ENCODE measurements around the gene ERBB4.

The ERBB4 gene

DNA sequence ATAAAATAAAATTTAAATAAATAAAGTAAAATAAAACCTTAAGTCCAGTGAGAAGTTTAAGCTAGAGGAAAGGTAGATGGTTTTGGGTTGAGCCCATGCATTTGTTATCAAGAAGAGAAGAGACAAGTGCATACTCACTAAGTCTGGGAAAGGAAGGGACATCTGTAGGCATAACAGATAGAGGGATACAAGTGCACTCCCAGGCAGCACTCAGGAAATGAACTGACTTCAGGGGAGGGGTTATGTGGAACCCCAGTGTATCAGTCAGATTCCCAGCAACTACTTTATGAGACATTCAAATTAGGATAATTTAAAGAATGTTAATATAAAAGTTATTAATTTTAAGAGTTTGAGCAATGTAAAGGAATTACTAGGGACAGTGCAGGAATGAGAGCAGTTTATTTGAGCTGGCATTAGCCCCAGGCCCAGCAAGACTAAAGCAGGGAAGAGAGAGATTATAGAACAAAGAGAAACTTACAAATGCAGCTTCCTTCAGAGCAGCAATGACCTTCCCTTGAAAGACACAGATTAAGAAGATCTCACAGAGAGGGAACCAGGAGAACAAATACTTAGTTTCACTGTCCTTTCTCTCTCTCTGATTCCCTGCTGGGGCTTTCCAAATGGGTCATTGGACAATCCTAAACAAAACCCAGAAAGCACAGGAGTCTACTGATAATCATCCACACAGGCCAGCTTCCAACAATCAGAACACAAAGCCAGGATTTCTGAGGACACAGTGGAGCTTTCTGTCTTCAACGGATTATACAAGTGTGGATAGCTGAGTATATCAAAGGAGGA lies 109.7 kb downstream of the ERBB4 start:
- DNase-seq (ENCODE audit: low read depth) = no peak

DNA sequence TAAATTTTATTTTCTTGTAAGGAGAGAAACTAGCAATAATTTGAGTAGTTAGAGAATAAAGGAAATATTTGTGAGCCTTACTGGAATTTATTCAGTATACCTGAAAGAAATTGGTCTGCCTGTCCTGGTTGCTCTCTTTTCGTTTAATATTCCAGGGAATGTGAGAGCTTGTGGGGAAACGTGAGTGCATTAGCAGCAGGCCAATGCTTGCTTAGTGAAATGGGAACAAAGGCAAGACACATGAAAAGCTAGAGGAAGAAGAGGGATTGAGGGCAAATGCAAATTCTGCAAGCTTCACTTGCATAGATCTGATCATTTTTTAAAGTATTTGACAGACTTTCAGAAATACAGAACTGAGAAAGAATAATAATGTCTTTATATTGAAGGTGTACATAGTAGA lies 111.0 kb downstream of the ERBB4 start:
- DNase-seq (ENCODE audit: low read depth) = no peak

- DNase-seq (ENCODE audit: low read depth) = no peak
Measured at GRCh38 chr2:212426637-212427412, 111.8 kb downstream of the ERBB4 start.

- no peak for DNase-seq (ENCODE audit: low read depth)
Measured at GRCh38 chr2:212424082-212424481, 114.5 kb downstream of the ERBB4 start.

DNA sequence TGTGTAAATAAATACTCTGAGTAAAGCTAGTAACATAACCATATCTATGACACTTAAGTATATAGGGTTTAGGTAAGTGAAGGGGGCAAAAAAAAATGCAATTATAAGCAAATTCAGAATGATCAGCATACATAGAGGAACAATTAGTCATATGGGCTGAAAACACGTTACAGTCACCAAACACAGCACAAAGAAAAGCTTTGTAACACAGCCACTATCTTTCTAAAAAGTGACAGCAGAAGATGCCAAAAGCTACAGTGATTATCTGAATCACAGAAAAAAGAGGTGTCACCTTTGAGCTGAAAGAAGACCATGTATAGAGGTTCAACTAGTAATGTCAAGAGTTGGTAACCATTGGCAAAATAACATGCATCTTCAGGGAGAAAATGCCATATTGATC lies 115.5 kb downstream of the ERBB4 start:
- DNase-seq (ENCODE audit: low read depth) = no peak

DNA sequence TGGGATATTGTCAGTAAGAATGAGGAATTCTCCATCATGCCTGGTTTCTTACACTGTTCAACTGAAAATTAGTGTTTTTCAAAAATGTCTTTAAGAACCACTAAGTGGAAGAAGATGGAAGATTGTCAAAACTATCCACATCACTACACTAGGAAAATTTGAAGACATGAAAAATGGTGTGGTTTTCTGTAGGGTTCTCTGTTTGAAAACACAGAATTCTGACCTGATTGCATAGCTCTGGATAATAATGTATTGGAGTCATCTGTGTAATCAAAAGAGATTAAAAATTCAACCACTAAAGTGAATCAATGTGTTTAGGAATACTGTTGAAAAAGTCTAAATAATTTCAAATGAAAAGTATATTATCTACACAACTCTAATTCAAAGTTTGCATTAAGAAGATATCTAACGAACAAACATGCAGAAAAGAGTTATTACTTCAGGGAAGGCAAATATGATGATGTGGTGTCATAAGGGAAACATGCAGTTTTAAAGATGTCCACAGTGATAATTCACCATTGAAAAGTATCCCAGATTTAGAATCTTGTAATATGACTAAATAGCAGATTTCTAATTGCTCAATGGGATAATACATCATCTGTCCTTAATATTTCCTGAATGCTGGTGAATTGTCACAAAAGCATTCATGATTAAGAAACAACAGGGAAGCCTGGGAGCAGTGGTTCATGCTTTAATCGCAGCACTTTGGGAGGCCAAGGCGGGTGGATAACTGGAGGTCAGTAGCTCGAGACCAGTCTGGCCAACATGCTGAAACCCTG lies 116.9 kb downstream of the ERBB4 start:
- DNase-seq (ENCODE audit: low read depth) = no peak

- DNase-seq (ENCODE audit: low read depth) = no peak
Measured at GRCh38 chr2:212416086-212416485, 122.5 kb downstream of the ERBB4 start.

- no peak for DNase-seq (ENCODE audit: low read depth)
Measured at GRCh38 chr2:212414767-212415211, 123.8 kb downstream of the ERBB4 start.

GRCh38 chr2:212409560-212409959 lies 129.0 kb downstream of the ERBB4 start:
- DNase-seq (ENCODE audit: low read depth) = no peak

GRCh38 chr2:212408524-212408923 lies 130.1 kb downstream of the ERBB4 start:
- no peak for DNase-seq (ENCODE audit: low read depth)

DNA sequence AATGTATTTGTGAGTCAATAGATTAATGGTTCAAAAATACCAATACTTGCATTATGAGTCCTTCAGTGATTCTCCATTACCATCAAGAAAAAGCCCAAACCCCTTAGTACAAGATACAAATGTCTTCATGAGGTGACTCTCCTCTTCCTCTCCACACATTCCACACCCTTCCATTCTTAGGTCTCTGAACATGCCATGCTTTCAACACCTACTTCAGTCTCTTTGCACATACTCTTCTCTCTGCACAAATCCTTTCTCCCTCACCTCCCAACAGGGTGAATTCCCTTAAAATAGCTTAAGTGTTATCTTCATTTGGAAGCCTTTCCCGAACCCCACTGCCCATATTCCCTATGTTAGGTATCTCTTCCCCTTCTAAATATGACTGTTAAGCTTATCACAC lies 131.9 kb downstream of the ERBB4 start:
- no peak for DNase-seq (ENCODE audit: low read depth)

- DNase-seq (ENCODE audit: low read depth) = no peak
Measured at GRCh38 chr2:212402316-212402715, 136.3 kb downstream of the ERBB4 start.

DNA sequence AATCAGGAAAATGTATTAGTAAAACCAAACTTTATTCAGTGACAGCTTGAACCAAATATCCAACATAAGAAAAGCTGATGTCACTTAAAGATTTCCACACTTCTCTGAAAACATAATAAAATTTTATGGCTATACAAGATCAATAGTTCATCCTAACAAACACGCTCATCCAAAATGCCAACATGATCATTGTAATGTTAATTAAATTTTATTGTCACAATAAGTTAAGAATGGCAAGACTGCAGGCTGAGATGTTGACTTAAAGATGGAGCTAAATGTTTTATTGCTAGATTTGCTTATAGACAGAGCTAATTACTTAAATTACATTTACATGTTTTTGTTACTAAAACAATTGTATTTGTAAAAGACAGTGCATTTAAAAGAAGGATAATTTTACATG lies 140.3 kb downstream of the ERBB4 start:
- no peak for DNase-seq (ENCODE audit: low read depth)

- DNase-seq (ENCODE audit: low read depth) = no peak
Measured at GRCh38 chr2:212392544-212392943, 146.1 kb downstream of the ERBB4 start.

DNA sequence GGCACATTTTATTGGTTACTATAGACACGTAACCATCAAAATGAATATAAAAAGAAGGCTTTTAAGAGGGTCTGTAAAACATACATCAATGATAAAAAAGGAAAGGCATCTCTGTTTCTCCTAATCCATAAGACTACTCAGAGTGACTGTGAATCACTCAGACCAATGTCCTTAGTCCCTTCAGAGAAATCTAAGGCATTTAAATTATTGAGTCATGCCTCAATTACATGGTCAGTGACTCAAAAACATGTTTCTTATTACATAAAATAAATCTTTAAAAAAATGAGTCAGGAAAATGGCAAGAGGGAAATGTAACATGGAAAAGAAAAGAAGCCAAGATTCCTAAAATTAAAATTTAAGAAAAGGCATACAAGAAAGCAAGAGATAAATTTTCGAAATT lies 146.6 kb downstream of the ERBB4 start:
- DNase-seq (ENCODE audit: low read depth) = no peak

- no peak for DNase-seq (ENCODE audit: low read depth)
Measured at GRCh38 chr2:212387146-212387545, 151.5 kb downstream of the ERBB4 start.

- DNase-seq (ENCODE audit: low read depth) = no peak
Measured at GRCh38 chr2:212385241-212385640, 153.4 kb downstream of the ERBB4 start.

GRCh38 chr2:212384027-212384426 lies 154.6 kb downstream of the ERBB4 start:
- DNase-seq (ENCODE audit: low read depth) = no peak

- DNase-seq (ENCODE audit: low read depth) = no peak
Measured at GRCh38 chr2:212381428-212382102, 157.0 kb downstream of the ERBB4 start.

GRCh38 chr2:212379103-212379502 lies 159.5 kb downstream of the ERBB4 start:
- DNase-seq (ENCODE audit: low read depth) = no peak

DNA sequence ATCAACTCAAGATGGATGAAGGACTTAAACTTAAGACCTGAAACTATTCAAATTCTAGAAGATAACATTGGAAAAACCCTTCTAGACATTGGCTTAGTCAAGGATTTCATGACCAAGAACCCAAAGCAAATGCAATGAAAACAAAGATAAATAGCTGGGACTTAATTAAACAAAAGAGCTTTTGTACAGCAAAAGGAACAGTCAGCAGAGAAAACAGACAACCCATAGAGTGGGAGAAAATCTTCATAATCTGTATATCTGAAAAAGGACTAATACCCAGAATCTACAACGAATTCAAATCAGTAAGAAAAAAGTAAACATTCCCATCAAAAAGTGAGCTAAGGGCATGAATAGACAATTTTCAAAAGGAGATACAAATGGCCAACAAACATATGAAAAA lies 171.2 kb downstream of the ERBB4 start:
- no peak for DNase-seq (ENCODE audit: low read depth)

Measured in stimulated activated CD4-positive, alpha-beta T cell treated with anti-CD3 and anti-CD28 coated beads, Interleukin-2, amount 100 ng/mL, for 4 hours (primary cell).